ENCODE measurements around the gene LONP1.

LONP1 gene

DNA sequence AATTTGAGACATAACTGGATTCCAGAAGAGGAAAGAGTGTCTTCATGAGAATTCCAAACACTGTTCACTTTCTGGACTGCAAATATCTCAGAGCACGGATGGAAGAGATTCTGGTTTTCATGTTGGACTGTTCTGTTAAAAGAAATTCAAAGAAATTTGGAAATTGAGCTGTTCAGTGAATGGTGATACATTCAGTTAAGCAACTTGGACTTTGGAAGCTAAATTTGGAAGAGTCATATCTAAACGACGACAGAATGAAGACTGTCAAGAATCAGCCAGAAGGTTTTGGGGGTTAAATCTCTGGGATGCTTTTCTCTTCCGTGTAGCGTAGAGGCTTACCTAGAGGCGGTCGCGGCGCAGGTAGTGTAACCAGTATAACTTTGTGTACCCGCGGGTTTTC lies 71.5 kb downstream of the LONP1 start:
- no peak for DNase-seq (ENCODE audit: low read depth, low spot score)

DNA sequence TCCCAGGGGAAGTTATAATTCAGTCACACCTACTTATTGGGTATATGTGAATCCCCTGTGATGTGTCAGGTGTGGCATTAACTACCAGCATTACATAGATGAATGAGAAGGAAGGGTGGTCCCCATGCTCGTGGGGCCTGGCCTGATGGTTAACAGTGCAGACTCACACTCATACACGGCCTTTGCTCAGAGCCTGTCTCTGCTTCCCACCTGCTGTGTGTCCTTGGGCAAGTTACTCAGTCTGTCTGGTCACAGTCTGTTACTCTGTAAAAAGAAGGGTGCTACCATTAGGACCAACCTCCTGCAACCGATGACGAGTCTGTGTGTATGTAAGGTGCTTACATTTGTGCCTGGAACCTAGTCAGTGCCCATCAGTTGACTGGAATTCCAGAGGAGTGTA lies 73.2 kb downstream of the LONP1 start:
- no peak for DNase-seq (ENCODE audit: low read depth, low spot score)

DNA sequence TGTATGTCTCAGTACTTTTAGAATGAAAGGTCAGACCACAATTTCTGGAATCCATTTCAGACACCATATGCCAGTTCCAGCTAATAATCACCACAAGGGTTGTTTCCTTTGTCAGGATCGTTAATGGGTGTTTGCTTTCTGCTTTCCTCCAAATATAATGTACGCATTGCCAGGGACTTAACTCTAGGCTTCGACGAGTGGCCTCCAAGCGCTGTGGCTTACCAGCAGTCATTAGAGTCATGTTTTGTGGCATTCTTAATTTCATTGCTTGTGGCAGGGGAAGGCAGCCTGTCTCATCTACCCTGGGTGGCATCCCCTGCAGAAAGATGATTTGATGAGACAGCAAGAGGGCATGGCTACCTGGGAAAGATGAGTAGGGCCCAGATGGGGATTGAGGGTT lies 74.5 kb downstream of the LONP1 start:
- no peak for DNase-seq (ENCODE audit: low read depth, low spot score)

DNA sequence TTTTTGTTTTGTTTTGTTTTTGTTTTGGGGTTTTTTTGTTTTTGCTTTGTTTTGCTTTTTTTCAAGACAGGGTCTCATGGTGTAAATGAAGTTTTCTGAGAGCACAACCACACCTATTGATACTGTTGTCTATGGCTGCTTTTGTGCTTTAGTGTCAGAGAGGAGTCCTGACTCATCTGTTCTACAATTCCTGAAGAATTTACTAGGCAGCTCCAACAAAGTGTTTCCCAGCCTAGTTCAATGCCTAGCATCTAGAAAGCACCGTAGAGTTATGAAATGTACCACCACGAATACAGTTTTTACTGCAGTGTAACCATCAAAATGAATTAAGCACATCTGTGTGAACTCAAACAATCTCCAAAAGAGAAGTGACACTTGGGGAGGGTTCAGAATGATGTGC lies 75.9 kb downstream of the LONP1 start:
- peak; percentile 23 for DNase-seq (ENCODE audit: low read depth, low spot score)

DNA sequence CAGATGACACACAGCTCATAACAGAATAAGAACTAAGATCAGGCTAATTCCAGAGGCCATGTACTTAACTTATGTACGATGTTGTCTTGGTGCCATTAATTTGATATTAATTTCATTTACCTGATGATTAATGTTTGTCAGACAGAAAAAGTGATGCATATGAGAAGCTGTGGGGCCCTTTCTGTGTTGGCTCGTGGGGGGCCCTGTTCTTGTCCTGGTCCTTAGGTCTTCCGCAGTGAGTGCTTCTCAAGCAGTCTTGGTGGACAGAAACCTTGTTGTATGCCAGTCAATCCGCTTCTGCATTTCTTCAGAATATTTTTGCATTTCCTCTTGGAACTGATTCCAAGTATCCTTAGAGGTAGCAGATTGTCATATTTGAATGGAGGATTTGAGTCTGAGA lies 76.9 kb downstream of the LONP1 start:
- no peak for DNase-seq (ENCODE audit: low read depth, low spot score)

DNA sequence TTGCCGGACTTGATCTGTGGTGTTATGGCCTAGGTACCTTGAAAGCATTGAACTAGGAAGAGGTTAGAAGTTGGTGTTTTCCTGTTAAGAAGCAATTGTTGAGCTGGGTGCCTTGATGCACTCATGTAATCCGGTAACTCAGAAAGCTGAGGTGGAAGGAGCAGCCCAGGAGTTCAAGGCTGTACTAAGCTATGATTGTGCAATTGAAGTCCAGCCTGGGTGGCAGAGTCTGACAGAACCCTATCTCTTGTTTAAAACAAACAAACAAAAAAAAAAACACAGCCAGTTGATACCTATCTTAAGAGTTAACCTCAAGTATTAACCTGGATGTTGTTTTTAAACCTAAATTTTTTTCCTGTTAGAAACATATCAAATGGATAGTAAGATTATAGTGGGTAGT lies 77.7 kb downstream of the LONP1 start:
- no peak for DNase-seq (ENCODE audit: low read depth, low spot score)
